Right lobe of liver (tissue), 6 donors: ENCODE measurements around the gene CAMK4. TPM values are rescaled to one million over a fixed set of nuclear protein-coding genes. Genes with fewer than 3 reads are reported as not detected.

Experiments used
- ATAC-seq, 4 donors: fragments of 200-7000 bp; cut with Tn5 transposase; one replicate each; pipeline ENCODE4 v1.9.1; 2020; ENCODE audit warnings: mild to moderate bottlenecking in 4 of 4, moderate library complexity in 4 of 4
- DNase-seq, 3 donors: peaks; one replicate each; pipeline ENCODE4 v3.0.0-alpha.2; 2020
- H3K27ac ChIP-seq, 3 donors: fragments of 200-600 bp; one replicate each; pipeline ENCODE4 v1.8.0; 2022
- H3K27me3 ChIP-seq, 2 donors: fragments of 200-600 bp; one replicate each; pipeline ENCODE4 v1.8.0; 2022
- H3K36me3 ChIP-seq, 4 donors: fragments of 200-600 bp; sonication (generic) in 1 of 4; one replicate each; pipeline versions ENCODE4 v1.5.1 to v1.8.0; 2017 to 2022; ENCODE audit warnings: control low read depth in 1 of 4
- H3K4me1 ChIP-seq, 4 donors: fragments of 200-600 bp; sonication (generic) in 1 of 4; one replicate each; pipeline versions ENCODE4 v1.5.1 to v1.8.0; 2017 to 2022; ENCODE audit warnings: control low read depth in 1 of 4
- H3K4me3 ChIP-seq, 3 donors: fragments of 200-600 bp; one replicate each; pipeline ENCODE4 v1.8.0; 2022
- H3K9me3 ChIP-seq, 4 donors: fragments of 200-600 bp; sonication (generic) in 1 of 4; one replicate each; pipeline versions ENCODE4 v1.5.1 to v1.8.0; 2017 to 2022; ENCODE audit warnings: control low read depth in 1 of 4
- CTCF ChIP-seq, 4 donors: fragments of 200-600 bp in 3 of 4; fragments of 450-650 bp in 1 of 4; IDR thresholded peaks; one replicate each; pipeline versions ENCODE4 v1.5.1 to v1.8.0; 2016 to 2022; ENCODE audit warnings: antibody characterized with exemption in 4 of 4, mild to moderate bottlenecking in 2 of 4
- POLR2A ChIP-seq: fragments of 450-650 bp; IDR thresholded peaks from one replicate; pipeline ENCODE4 v1.6.1; 2017; ENCODE audit warnings: antibody characterized with exemption, mild to moderate bottlenecking
- WGBS: methylation state at CpG from one replicate; pipeline ENCODE4 v1.1.6; 2018; ENCODE audit warnings: low coverage, low lambda C conversion rate; ENCODE audit not compliant: insufficient coverage; ENCODE audit errors: missing lambda C conversion rate; 5-methylcytosine and 5-hydroxymethylcytosine counted together
- intact Hi-C, 2 donors: fragments of 100-400 bp; cut with DNase I; formaldehyde crosslinking; loops; one replicate each; pipeline versions ENCODE4 v1.11.2 to v1.14.1; 2022
- total RNA-seq, 6 experiments: library from RNA; depleted of rRNA in 2 of 6; stranded (reverse); fragments of >200 nt in 2 of 6; fragmentation: NEBNext Ultra II Directional in 3 of 6; extraction: Animal tissue kit (Norgen Biotek cat#: 25700) in 3 of 6; gene quantifications; one replicate each; pipeline versions ENCODE4 v1.1.0 to v1.2.4, GENCODE V29; 2016 to 2023
- donor health status: DM: no; HTN: yes; CAD: no.
- donor health status: DM: no; HTN: no; CAD: no.
- donor health status: DM: no; HTN: no; CAD: no.
- donor health status: DM: no; HTN: yes; CAD: no.
- donor health status: DM: no; HTN: yes; CAD: no.

The CAMK4 gene
- total RNA-seq, 6 experiments from 2014 or later, result 0.81 to 4.3 (median 1.3) TPM

- ATAC-seq (no peak), DNase-seq (no peak)
- Histone ChIP-seq H3K4me3 (no peak overlapping the region), H3K9me3 (no peaks in the 10 kb centered on the region), H3K27me3 (no peaks in the 10 kb centered on the region), H3K4me1 (no peaks in the 10 kb centered on the region), H3K36me3 (no peaks in the 10 kb centered on the region), H3K27ac (no peak overlapping the region)
- TF ChIP-seq CTCF (IDR thresholded peaks at IDR 0.05) (no peak), POLR2A (no peak)
- intact Hi-C loops, result no loop called here
- 72% methylated on average over 2 of the region's 2 CpGs for WGBS
These were observed 245.2 kb downstream of the CAMK4 start for GRCh38 chr5:111469293-111469896.

GRCh38 chr5:111469903-111470302 is 245.7 kb downstream of the CAMK4 start:
- WGBS, result 36% methylated on average over 2 of the region's 2 CpGs
- ATAC-seq, result peak in 3 of 4 donors; percentile 27 to 49 (median 33)
- H3K36me3 ChIP-seq, result no peaks in the 10 kb centered on the region

GRCh38 chr5:111472096-111472495 is 247.9 kb downstream of the CAMK4 start:
- H3K4me3 ChIP-seq, result no peak overlapping the region
- 86% methylated on average over 1 of the region's 3 CpGs for WGBS

More at GRCh38 chr5:111469903-111470302, 245.7 kb downstream of the CAMK4 start:
- no peaks in the 10 kb centered on the region for H3K27me3 ChIP-seq
- TF ChIP-seq CTCF (IDR thresholded peaks at IDR 0.05), result no peak
- TF ChIP-seq POLR2A, result no peak
- H3K4me3 ChIP-seq, result no peak overlapping the region
- H3K4me1 ChIP-seq, result no peaks in the 10 kb centered on the region
- no peaks in the 10 kb centered on the region for H3K9me3 ChIP-seq
- intact Hi-C loops, result no loop called here
- no peak overlapping the region for H3K27ac ChIP-seq
- DNase-seq, result no peak

GRCh38 chr5:111472579-111472978 is 248.4 kb downstream of the CAMK4 start:
- no peaks in the 10 kb centered on the region for H3K4me1 ChIP-seq
- TF ChIP-seq POLR2A (no peak), CTCF (IDR thresholded peaks at IDR 0.05) (no peak)
- intact Hi-C loops, result no loop called here
- ATAC-seq, result peak; percentile 33 to 70 (median 50)
- H3K27me3 ChIP-seq, result no peaks in the 10 kb centered on the region
- H3K27ac ChIP-seq, result no peak overlapping the region
- no peak for DNase-seq
- WGBS, result 73% methylated on average over 3 of the region's 3 CpGs
- no peak overlapping the region for H3K4me3 ChIP-seq
- no peaks in the 10 kb centered on the region for H3K9me3 ChIP-seq
- no peaks in the 10 kb centered on the region for H3K36me3 ChIP-seq

More at GRCh38 chr5:111472096-111472495, 247.9 kb downstream of the CAMK4 start:
- H3K27me3 ChIP-seq, result no peaks in the 10 kb centered on the region
- intact Hi-C loops, result no loop called here
- DNase-seq (no peak), ATAC-seq (no peak)
- H3K36me3 ChIP-seq, result no peaks in the 10 kb centered on the region
- TF ChIP-seq POLR2A (no peak), CTCF (IDR thresholded peaks at IDR 0.05) (no peak)
- no peak overlapping the region for H3K27ac ChIP-seq
- H3K9me3 ChIP-seq, result no peaks in the 10 kb centered on the region
- H3K4me1 ChIP-seq, result no peaks in the 10 kb centered on the region

- H3K36me3 ChIP-seq, result no peaks in the 10 kb centered on the region
- H3K4me1 ChIP-seq, result no peaks in the 10 kb centered on the region
- TF ChIP-seq POLR2A (no peak), CTCF (IDR thresholded peaks at IDR 0.05) (no peak)
- no peak overlapping the region for H3K27ac ChIP-seq
- ATAC-seq (no peak), DNase-seq (no peak)
- no peaks in the 10 kb centered on the region for H3K27me3 ChIP-seq
- H3K4me3 ChIP-seq, result no peak overlapping the region
- intact Hi-C loops, result no loop called here
- no peaks in the 10 kb centered on the region for H3K9me3 ChIP-seq
- 83% methylated on average over 1 of the region's 1 CpG for WGBS
These were observed 254.1 kb downstream of the CAMK4 start for GRCh38 chr5:111478266-111478665.
